H9 (cell line): Measurements from ENCODE around the gene PTPRR. TPM values are rescaled to one million over a fixed set of nuclear protein-coding genes. Genes with fewer than 3 reads are reported as not detected.

ENCODE experiments used
- DNase-seq: peaks from one replicate; pipeline ENCODE4 v3.0.0-alpha.2; 2017
- H2AFZ ChIP-seq: one replicate; pipeline ENCODE4 v1.6.1; 2013; ENCODE audit warnings: mild to moderate bottlenecking, low read length, control low read depth, moderate library complexity
- H2AK5ac ChIP-seq: 2 replicates; pipeline ENCODE4 v1.6.1; 2013; ENCODE audit warnings: low read length, control low read depth, mixed read lengths; ENCODE audit not compliant: insufficient read length
- H2BK120ac ChIP-seq: one replicate; pipeline ENCODE4 v1.6.1; 2013; ENCODE audit warnings: low read depth, mild to moderate bottlenecking, low read length, control low read depth, inconsistent platforms; ENCODE audit not compliant: poor library complexity, severe bottlenecking
- H2BK12ac ChIP-seq: 2 replicates; pipeline ENCODE4 v1.6.1; 2013; ENCODE audit warnings: low read length, control low read depth, mixed read lengths, low read depth; ENCODE audit not compliant: insufficient read length
- H2BK15ac ChIP-seq: 2 replicates; pipeline ENCODE4 v1.6.1; 2013; ENCODE audit warnings: low read depth, low read length, control low read depth
- H2BK20ac ChIP-seq: one replicate; pipeline ENCODE4 v1.6.1; 2013; ENCODE audit warnings: low read depth, mild to moderate bottlenecking, low read length, control low read depth, inconsistent platforms; ENCODE audit not compliant: poor library complexity, severe bottlenecking
- H2BK5ac ChIP-seq: 2 replicates; pipeline ENCODE4 v1.6.1; 2013; ENCODE audit warnings: low read length, control low read depth, mixed read lengths; ENCODE audit not compliant: insufficient read length
- H3K14ac ChIP-seq: 2 replicates; pipeline ENCODE4 v1.6.1; 2013; ENCODE audit warnings: low read length, control low read depth; ENCODE audit not compliant: insufficient read depth
- H3K18ac ChIP-seq: 2 replicates; pipeline ENCODE4 v1.6.1; 2013; ENCODE audit warnings: low read depth, mild to moderate bottlenecking, mixed read lengths, low read length, control low read depth; ENCODE audit not compliant: insufficient read length
- H3K23ac ChIP-seq: 2 replicates; pipeline ENCODE4 v1.6.1; 2013; ENCODE audit warnings: low read length, control low read depth, mixed read lengths, low read depth; ENCODE audit not compliant: insufficient read length
- H3K23me2 ChIP-seq: 2 replicates; pipeline ENCODE4 v1.6.1; 2013; ENCODE audit warnings: low read depth, mild to moderate bottlenecking, mixed read lengths, low read length, control low read depth; ENCODE audit not compliant: insufficient read length, poor library complexity, severe bottlenecking
- H3K27ac ChIP-seq: 2 replicates; pipeline ENCODE4 v1.5.1; 2013; ENCODE audit warnings: low read length, control low read depth, mixed read lengths, low read depth; ENCODE audit not compliant: insufficient read length
- H3K27me3 ChIP-seq: 2 replicates; pipeline ENCODE4 v1.6.1; 2013; ENCODE audit warnings: low read length, control low read depth, inconsistent platforms; ENCODE audit not compliant: insufficient read depth
- H3K4ac ChIP-seq: 2 replicates; pipeline ENCODE4 v1.6.1; 2013; ENCODE audit warnings: low read depth, mild to moderate bottlenecking, control low read depth, inconsistent platforms, low read length, moderate library complexity
- H3K4me1 ChIP-seq: 2 replicates; pipeline ENCODE4 v1.6.1; 2013; ENCODE audit warnings: low read length, control low read depth, inconsistent platforms; ENCODE audit not compliant: insufficient read depth
- H3K4me2 ChIP-seq: 2 replicates; pipeline ENCODE4 v1.6.1; 2013; ENCODE audit warnings: low read length, control low read depth, mixed read lengths; ENCODE audit not compliant: insufficient read length, insufficient read depth
- H3K56ac ChIP-seq: 2 replicates; pipeline ENCODE4 v1.6.1; 2013; ENCODE audit warnings: low read depth, mild to moderate bottlenecking, mixed read lengths, low read length, control low read depth; ENCODE audit not compliant: insufficient read length
- H3K79me1 ChIP-seq: 2 replicates; pipeline ENCODE4 v1.6.1; 2013; ENCODE audit warnings: low read depth, mild to moderate bottlenecking, moderate library complexity, low read length, control low read depth, inconsistent platforms; ENCODE audit not compliant: insufficient read depth, poor library complexity, severe bottlenecking
- H3K79me2 ChIP-seq: 2 replicates; pipeline ENCODE4 v1.6.1; 2013; ENCODE audit warnings: low read length, control low read depth, inconsistent platforms; ENCODE audit not compliant: insufficient read depth
- H3K9ac ChIP-seq: 2 replicates; pipeline ENCODE4 v1.6.1; 2013; ENCODE audit warnings: low read length, control low read depth, mixed read lengths; ENCODE audit not compliant: insufficient read length; ENCODE audit errors: extremely low read depth
- H3K9me3 ChIP-seq: one replicate; pipeline ENCODE4 v1.6.1; 2013; ENCODE audit warnings: low read depth, low read length, inconsistent platforms; ENCODE audit not compliant: control insufficient read depth
- H3T11ph ChIP-seq: one replicate; pipeline ENCODE4 v1.6.1; 2013; ENCODE audit warnings: mild to moderate bottlenecking, low read length, control low read depth, inconsistent platforms
- H4K20me1 ChIP-seq: one replicate; pipeline ENCODE4 v1.6.1; 2013; ENCODE audit not compliant: control insufficient read depth, insufficient read length, insufficient read depth
- H4K5ac ChIP-seq: 2 replicates; pipeline ENCODE4 v1.6.1; 2013; ENCODE audit warnings: low read depth, mild to moderate bottlenecking, mixed read lengths, low read length, control low read depth; ENCODE audit not compliant: insufficient read length
- H4K8ac ChIP-seq: replicated peaks from 2 replicates; pipeline ENCODE4 v1.6.1; 2013; ENCODE audit warnings: low read length, control low read depth, mixed read lengths, low read depth; ENCODE audit not compliant: insufficient read length
- H4K91ac ChIP-seq: 2 replicates; pipeline ENCODE4 v1.6.1; 2013; ENCODE audit warnings: low read depth, mild to moderate bottlenecking, moderate library complexity, mixed read lengths, low read length, control low read depth; ENCODE audit not compliant: insufficient read length
- H3K27ac Mint-ChIP-seq, 3 experiments: 2 replicates in 2 of 3; 3 replicates in 1 of 3; pipeline ENCODE4 v1.8.0; 2020 to 2021; ENCODE audit warnings: mixed read lengths in 3 of 3, mild to moderate bottlenecking in 1 of 3, moderate library complexity in 1 of 3
- H3K27me3 Mint-ChIP-seq: 2 replicates; pipeline ENCODE4 v1.8.0; 2021; ENCODE audit warnings: low read depth, mild to moderate bottlenecking, moderate library complexity, mixed read lengths
- H3K36me3 Mint-ChIP-seq, 3 experiments: 2 replicates in 2 of 3; 3 replicates in 1 of 3; pipeline ENCODE4 v1.8.0; 2020 to 2021; ENCODE audit warnings: low read depth in 3 of 3, mixed read lengths in 3 of 3; ENCODE audit not compliant: insufficient read depth in 1 of 3
- H3K4me1 Mint-ChIP-seq, 2 experiments: 2 replicates each; pipeline ENCODE4 v1.8.0; 2020; ENCODE audit warnings: mixed read lengths in 2 of 2
- H3K4me3 Mint-ChIP-seq, 2 experiments: 2 replicates in 1 of 2; 3 replicates in 1 of 2; pipeline ENCODE4 v1.8.0; 2020 to 2021; ENCODE audit warnings: mild to moderate bottlenecking in 2 of 2, mixed read lengths in 2 of 2, moderate library complexity in 1 of 2
- H3K9me3 Mint-ChIP-seq, 2 experiments: 2 replicates in 1 of 2; 3 replicates in 1 of 2; pipeline ENCODE4 v1.8.0; 2020; ENCODE audit warnings: mild to moderate bottlenecking in 2 of 2, mixed read lengths in 2 of 2, moderate library complexity in 1 of 2
- CTCF ChIP-seq: fragments of 200-600 bp; sonication (generic); conservative IDR thresholded peaks from 3 replicates; pipeline ENCODE4 v1.8.0; 2021; ENCODE audit warnings: antibody characterized with exemption, mild to moderate bottlenecking
- WGBS: extraction: QIAGEN DNeasy Blood & Tissue Kit; methylation state at CpG from one replicate; pipeline ENCODE4 v1.1.7; 2013; ENCODE audit warnings: missing lambda C conversion rate, low lambda C conversion rate, mixed read lengths; ENCODE audit not compliant: insufficient read length; ENCODE audit errors: extremely low coverage; 5-methylcytosine and 5-hydroxymethylcytosine counted together
- total RNA-seq: library from RNA; stranded (reverse); gene quantifications from 2 replicates; pipeline ENCODE4 v1.2.1, GENCODE V29; 2021

Gene PTPRR
- total RNA-seq, 1 experiment from 2014 or later: 0.22 TPM

- Histone ChIP-seq H3K18ac (no peak overlapping the region), H3K27ac (no peak overlapping the region), H3K27me3 (no peaks in the 10 kb centered on the region), H3K4ac (no peak overlapping the region), H4K20me1 (no peaks in the 10 kb centered on the region), H2BK120ac (no peak overlapping the region), H2AFZ (no peak overlapping the region), H3K9me3 (no peaks in the 10 kb centered on the region), H3T11ph (no peak overlapping the region), H3K4me1 (no peaks in the 10 kb centered on the region), H3K14ac (no peak overlapping the region), H2BK20ac (no peak overlapping the region), H4K5ac (no peak overlapping the region), H3K23ac (no peak overlapping the region), H2AK5ac (no peak overlapping the region), H3K79me1 (no peaks in the 10 kb centered on the region), H2BK12ac (no peak overlapping the region), H2BK5ac (no peak overlapping the region), H4K8ac (no peak overlapping the region), H2BK15ac (no peak overlapping the region), H3K79me2 (no peaks in the 10 kb centered on the region), H3K23me2 (no peaks in the 10 kb centered on the region), H3K56ac (no peak overlapping the region), H3K4me2 (no peak overlapping the region), H3K9ac (no peak overlapping the region), H4K91ac (no peak overlapping the region)
- WGBS: no CpG with 5 or more reads among the region's 2 CpGs
- Mint-ChIP-seq H3K27me3 (no peaks in the 10 kb centered on the region; the same call in 1 of the 2 replicates), H3K36me3 (peaks cover 0 to 5% (median 0%) of the 10 kb centered on the region in 3 experiments; a peak in 1 of 7 replicates), H3K4me3 (no peak overlapping the region), H3K9me3 (no peaks in the 10 kb centered on the region; a peak in 1 of 5 replicates), H3K4me1 (peaks cover 3 to 4% of the 10 kb centered on the region in 2 experiments; a peak in 3 of 4 replicates), H3K27ac (no peak overlapping the region)
- no peak for TF ChIP-seq CTCF
- DNase-seq: no peak
These were observed 327.9 kb downstream of the PTPRR start for GRCh38 chr12:70592664-70593063.
